GM18508 (cell line): ENCODE data around the gene SHLD2.
"Not testable (repeated sequence)": the region's sequence is repeated elsewhere in the genome, so short reads cannot be mapped to it uniquely, and the experiment has no call there.

Experiments
- ATAC-seq: cut with Tn5 transposase; IDR thresholded peaks from one replicate; pipeline ENCODE4 v1.9.1; 2021; ENCODE audit warnings: moderate number of reproducible peaks; ENCODE audit not compliant: insufficient read depth, unreplicated experiment

The SHLD2 gene

GRCh38 chr10:87094373-87095235, at the start of gene SHLD2, which contains the start of gene GLUD1:
Gene SHLD2 (plus strand): TSS chr10:87095206. CDS start chr10:87151355, 56,149 bp downstream.
Gene GLUD1 (minus strand): TSS chr10:87094843. CDS start chr10:87094769, 74 bp downstream.
- peak; percentile 35 for ATAC-seq

GRCh38 chr10:87045434-87045938, 49.5 kb upstream of the SHLD2 start:
- ATAC-seq: no peak

GRCh38 chr10:87053111-87053510, 41.9 kb upstream of the SHLD2 start:
- no peak for ATAC-seq

- ATAC-seq: no peak
Measured at GRCh38 chr10:87053577-87054181, 41.3 kb upstream of the SHLD2 start.

- no peak for ATAC-seq
Measured at GRCh38 chr10:87054373-87055295, 40.4 kb upstream of the SHLD2 start.

GRCh38 chr10:87058171-87058570, 36.8 kb upstream of the SHLD2 start:
- ATAC-seq: no peak

- no peak for ATAC-seq
Measured at GRCh38 chr10:87059401-87059800, 35.6 kb upstream of the SHLD2 start.

- ATAC-seq: no peak
Measured at GRCh38 chr10:87060280-87060928, 34.6 kb upstream of the SHLD2 start.

- no peak for ATAC-seq
Measured at GRCh38 chr10:87064651-87065050, 30.4 kb upstream of the SHLD2 start.

GRCh38 chr10:87066178-87066577, 28.8 kb upstream of the SHLD2 start:
- no peak for ATAC-seq

GRCh38 chr10:87066865-87067264, 28.1 kb upstream of the SHLD2 start:
- ATAC-seq: no peak

- no peak for ATAC-seq
Measured at GRCh38 chr10:87068281-87068680, 26.7 kb upstream of the SHLD2 start.

- ATAC-seq: no peak
Measured at GRCh38 chr10:87072449-87072848, 22.6 kb upstream of the SHLD2 start.

- ATAC-seq: not testable (repeated sequence)
Measured at GRCh38 chr10:87076421-87076820, 18.6 kb upstream of the SHLD2 start.

- no peak for ATAC-seq
Measured at GRCh38 chr10:87079106-87079836, 15.7 kb upstream of the SHLD2 start.

GRCh38 chr10:87080621-87081020, 14.4 kb upstream of the SHLD2 start:
- not testable (repeated sequence) for ATAC-seq

GRCh38 chr10:87081574-87081973, 13.4 kb upstream of the SHLD2 start:
- ATAC-seq: not testable (repeated sequence)

- ATAC-seq: not testable (repeated sequence)
Measured at GRCh38 chr10:87082219-87082618, 12.8 kb upstream of the SHLD2 start.
